Raji (cell line): ENCODE measurements around the gene POMGNT1.
A peak's percentile ranks its signal among the peaks of the same experiment; 100 is the strongest.

ENCODE experiments used
- POLR2A ChIP-seq: IDR thresholded peaks from 2 replicates; pipeline ENCODE4 v1.6.1; 2011; ENCODE audit warnings: low read depth, low read length, control low read depth; ENCODE audit not compliant: insufficient read depth

The POMGNT1 gene

GRCh38 chr1:46197964-46198811 lies at the start of gene POMGNT1:
Gene POMGNT1 (minus strand): TSS chr1:46198434. CDS start chr1:46197821, 613 bp downstream.
- TF ChIP-seq POLR2A, result peak; percentile 75

GRCh38 chr1:46247436-46248121 lies 49.3 kb upstream of the POMGNT1 start, which contains the start of gene RAD54L:
Gene RAD54L (plus strand): TSS chr1:46247763. CDS start chr1:46248406, 643 bp downstream.
- TF ChIP-seq POLR2A, result peak; percentile 90

GRCh38 chr1:46246548-46247435 lies 48.6 kb upstream of the POMGNT1 start:
- no peak for TF ChIP-seq POLR2A

- no peak for TF ChIP-seq POLR2A
Observed at GRCh38 chr1:46244656-46245371, 46.6 kb upstream of the POMGNT1 start.

GRCh38 chr1:46242918-46243317 lies 44.7 kb upstream of the POMGNT1 start:
- no peak for TF ChIP-seq POLR2A

GRCh38 chr1:46236882-46237281 lies 38.6 kb upstream of the POMGNT1 start:
- TF ChIP-seq POLR2A, result no peak

- no peak for TF ChIP-seq POLR2A
Observed at GRCh38 chr1:46224966-46225365, 26.7 kb upstream of the POMGNT1 start.

- no peak for TF ChIP-seq POLR2A
Observed at GRCh38 chr1:46223472-46223943, 25.3 kb upstream of the POMGNT1 start.

GRCh38 chr1:46221749-46222148 lies 23.5 kb upstream of the POMGNT1 start:
- no peak for TF ChIP-seq POLR2A

GRCh38 chr1:46220808-46221207 lies 22.6 kb upstream of the POMGNT1 start:
- no peak for TF ChIP-seq POLR2A

- no peak for TF ChIP-seq POLR2A
Observed at GRCh38 chr1:46219551-46220520, 21.6 kb upstream of the POMGNT1 start.

GRCh38 chr1:46218443-46218842 lies 20.2 kb upstream of the POMGNT1 start:
- no peak for TF ChIP-seq POLR2A

GRCh38 chr1:46215504-46215903 lies 17.3 kb upstream of the POMGNT1 start:
- no peak for TF ChIP-seq POLR2A
